Fibroblast of villous mesenchyme (primary cell): Measurements from ENCODE around the gene TRAPPC11. TPM values are rescaled to one million over a fixed set of nuclear protein-coding genes. Genes with fewer than 3 reads are reported as not detected.
"Not testable (repeated sequence)": the region's sequence is repeated elsewhere in the genome, so short reads cannot be mapped to it uniquely, and the experiment has no call there.

Source experiments
- DNase-seq: peaks from one replicate; pipeline ENCODE4 v3.0.0-alpha.2; 2010; ENCODE audit warnings: low read depth
- H3K4me3 ChIP-seq: 2 replicates; pipeline ENCODE4 v1.5.1; 2011; ENCODE audit warnings: low read depth, mild to moderate bottlenecking, low read length
- CTCF ChIP-seq: IDR thresholded peaks from 2 replicates; pipeline ENCODE4 v1.5.1; 2012; ENCODE audit warnings: low read depth, mild to moderate bottlenecking, low read length; ENCODE audit not compliant: insufficient read depth
- total RNA-seq: library from RNA; depleted of rRNA; stranded (reverse); fragments of >200 nt; gene quantifications from 2 replicates; pipeline ENCODE4 v1.2.3, GENCODE V29; 2012

Gene TRAPPC11
- total RNA-seq, 1 donor, result 69.1 TPM

GRCh38 chr4:183714626-183715025 is 55.5 kb downstream of the TRAPPC11 start:
- no peak for DNase-seq
- H3K4me3 ChIP-seq, result no peak overlapping the region
- TF ChIP-seq CTCF, result no peak

GRCh38 chr4:183716302-183716701 is 57.2 kb downstream of the TRAPPC11 start:
- no peak for TF ChIP-seq CTCF
- H3K4me3 ChIP-seq, result no peak overlapping the region
- DNase-seq, result no peak

- no peak for DNase-seq
- H3K4me3 ChIP-seq, result no peak overlapping the region
- no peak for TF ChIP-seq CTCF
Observed at GRCh38 chr4:183718876-183719275, 59.8 kb downstream of the TRAPPC11 start.

GRCh38 chr4:183721207-183722081 is 62.4 kb downstream of the TRAPPC11 start:
- peak; percentile 68 for TF ChIP-seq CTCF
- DNase-seq, result peak; percentile 55
- H3K4me3 ChIP-seq, result peak overlapping the region; percentile 53

- no peak for TF ChIP-seq CTCF
- peak overlapping the region; percentile 53 for H3K4me3 ChIP-seq
- peak; percentile 27 for DNase-seq
Observed at GRCh38 chr4:183722731-183723560, 63.9 kb downstream of the TRAPPC11 start.

GRCh38 chr4:183723561-183724228 is 64.6 kb downstream of the TRAPPC11 start:
- no peak overlapping the region for H3K4me3 ChIP-seq
- TF ChIP-seq CTCF, result no peak
- no peak for DNase-seq

GRCh38 chr4:183725585-183725984 is 66.5 kb downstream of the TRAPPC11 start:
- DNase-seq, H3K4me3 ChIP-seq: not testable (repeated sequence)
